Midbrain (tissue), 1 donor: Measurements from ENCODE around the gene OLFM4.
A peak's percentile ranks its signal among the peaks of the same experiment; 100 is the strongest.

Experiments
- DNase-seq: peaks from one replicate; lab custom pipeline; 2025; lab: John Stamatoyannopoulos, UW

Gene OLFM4

GRCh38 chr13:53014495-53015443, 13.8 kb upstream of the OLFM4 start:
- DNase-seq = no peak

DNA sequence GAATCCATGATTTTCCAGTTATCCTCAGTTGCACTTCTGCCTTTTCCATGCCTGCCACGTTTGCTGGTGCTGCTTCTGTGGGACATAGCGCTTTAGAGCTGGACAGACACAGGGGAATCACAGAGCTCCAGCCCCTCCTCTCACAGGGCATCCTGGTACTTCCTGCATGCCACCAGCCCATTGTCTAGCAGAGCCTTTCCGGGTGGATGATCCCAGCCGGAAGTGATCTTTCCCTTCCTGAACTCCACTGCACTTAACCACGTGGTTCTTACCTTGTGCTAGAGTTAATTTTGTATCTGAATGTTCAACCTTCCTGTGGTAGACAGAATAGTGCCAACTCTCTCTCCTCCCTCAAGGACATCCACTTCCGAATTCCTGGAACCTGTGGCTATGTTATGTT, 12.6 kb upstream of the OLFM4 start:
- no peak for DNase-seq

DNA sequence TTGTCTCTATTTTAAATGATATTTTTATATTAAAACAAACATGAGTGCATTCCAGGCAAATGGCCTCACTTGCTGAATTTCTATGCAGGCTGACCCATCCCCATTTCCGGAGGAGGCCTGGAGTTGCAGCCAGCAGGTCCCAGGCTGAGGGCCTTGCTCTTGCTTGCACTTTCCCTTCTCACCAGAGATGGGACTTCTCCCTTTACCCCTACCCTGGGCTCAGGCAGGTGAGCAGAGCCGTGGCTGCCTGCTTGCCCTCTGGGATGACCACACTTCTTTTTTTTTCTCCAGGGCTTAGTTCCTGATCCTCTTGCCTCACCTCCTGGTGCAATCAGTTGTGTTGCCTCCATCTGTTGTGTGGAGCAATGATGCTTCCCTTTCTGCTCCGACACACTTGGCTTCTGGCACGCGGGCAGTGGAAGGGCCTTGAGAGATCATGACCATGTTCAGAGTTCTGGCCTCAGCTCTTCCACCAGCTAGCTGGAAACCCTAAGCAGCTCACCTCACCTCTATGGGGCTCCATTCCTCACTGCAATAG, 11.1 kb upstream of the OLFM4 start:
- DNase-seq = no peak

DNA sequence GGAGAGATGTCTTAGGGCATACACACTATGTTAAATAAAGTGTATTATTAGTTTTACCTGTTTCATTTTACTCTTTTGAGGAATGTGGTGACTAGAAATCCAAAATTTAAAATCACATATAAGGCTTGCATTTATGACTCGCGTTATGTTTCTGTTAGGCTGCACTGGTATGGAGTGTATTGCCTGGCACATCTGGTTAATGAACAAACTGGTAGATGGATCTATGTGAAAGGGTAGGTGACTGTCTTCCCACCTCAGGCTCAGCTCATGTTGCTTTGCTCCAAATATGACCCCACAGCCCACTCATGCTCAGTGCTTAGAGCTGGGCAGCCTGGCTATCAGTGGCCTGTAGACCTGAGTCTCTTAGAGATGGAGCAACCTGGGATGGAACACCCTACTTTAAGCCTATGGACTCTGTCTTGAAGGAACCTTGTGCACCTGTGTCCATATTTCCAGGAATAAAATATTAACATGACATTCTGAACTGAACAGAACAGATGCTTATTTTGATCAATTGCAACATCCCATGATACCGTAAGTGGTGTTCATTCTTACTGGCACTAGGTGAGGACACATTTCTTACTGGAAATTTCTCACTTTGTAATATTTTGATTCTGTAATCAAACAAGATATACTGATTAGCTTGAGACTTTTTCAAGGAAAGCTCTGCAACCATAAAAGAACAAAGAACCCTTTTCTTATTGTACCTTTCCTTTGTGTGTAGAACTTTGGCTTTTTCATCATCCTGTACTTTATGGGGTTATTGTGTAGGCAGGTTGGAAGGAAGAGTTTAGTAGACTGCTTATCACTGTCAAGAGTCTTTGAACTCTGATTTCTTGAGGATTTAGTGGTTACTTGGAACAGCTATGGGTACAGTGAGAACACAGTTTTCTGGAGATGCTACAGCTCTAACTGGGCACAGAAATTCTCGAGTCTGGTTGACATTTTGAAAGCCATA, 9.6 kb upstream of the OLFM4 start:
- DNase-seq = no peak

DNA sequence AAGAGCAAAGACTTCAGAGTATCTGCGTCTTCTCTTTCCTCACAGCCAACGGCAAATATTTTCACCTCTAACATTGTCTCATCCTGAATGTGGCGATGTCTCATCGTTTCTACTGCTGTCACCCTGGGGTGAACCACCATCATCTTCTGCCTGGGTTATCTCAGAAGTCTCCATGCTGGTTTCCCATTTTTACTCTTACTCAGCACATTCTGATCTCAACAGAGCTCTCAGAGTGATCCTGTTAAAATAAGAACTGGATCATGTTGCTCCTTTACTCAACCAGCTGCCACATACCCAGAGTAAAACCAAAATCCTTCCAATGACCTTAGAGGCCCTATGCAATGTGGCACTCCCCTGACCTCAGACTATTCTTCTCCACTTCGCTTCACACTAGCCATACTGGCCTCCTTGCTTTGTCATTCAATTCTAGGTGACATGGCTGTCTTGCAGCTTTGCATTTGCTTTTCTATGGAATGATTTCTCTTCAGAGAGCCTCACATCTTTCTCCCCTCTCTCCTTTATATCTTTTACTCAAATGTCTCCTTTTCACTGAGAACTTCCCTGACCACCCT, 7.8 kb upstream of the OLFM4 start:
- no peak for DNase-seq

DNA sequence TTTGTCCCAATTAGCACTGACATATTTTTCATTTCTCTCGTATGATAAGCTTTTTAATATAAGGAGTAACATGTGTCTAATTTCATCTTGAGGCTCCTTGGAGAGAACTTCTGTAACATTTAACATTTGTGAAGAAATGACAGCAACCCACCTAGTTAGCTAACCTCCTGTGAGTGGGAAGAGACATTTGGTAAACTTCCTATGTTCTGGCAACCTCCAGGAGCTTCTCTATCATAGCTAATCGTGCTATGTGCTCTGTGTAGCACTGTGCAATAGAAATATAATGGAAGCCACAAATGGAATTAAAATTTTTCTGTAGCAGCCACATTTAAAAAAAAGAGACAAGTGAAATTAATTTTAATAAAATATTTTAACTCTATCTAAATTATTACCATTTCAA, 5.4 kb upstream of the OLFM4 start:
- no peak for DNase-seq

DNA sequence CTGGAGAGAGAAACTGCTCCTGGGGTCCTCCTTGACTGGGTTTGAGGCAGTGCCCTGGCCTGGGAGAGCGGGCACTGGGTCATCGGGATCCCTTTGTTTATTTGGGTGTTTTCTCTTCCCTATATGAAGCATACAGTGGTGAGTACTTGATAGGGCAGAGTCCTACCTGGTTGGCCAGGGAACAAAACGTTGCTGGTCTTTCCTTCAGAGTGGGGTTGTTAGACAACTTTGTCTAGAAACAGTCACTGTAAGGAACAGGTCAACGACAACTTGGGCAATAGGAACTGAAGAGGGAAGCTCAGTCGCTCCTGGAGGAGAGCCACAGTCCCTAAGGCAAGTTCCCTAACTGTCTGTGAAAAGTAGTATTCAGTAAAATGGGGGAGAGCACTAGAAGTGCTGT, 550 bp upstream of the OLFM4 start:
- DNase-seq = no peak

GRCh38 chr13:53032849-53033248, 4.2 kb downstream of the OLFM4 start:
- DNase-seq = no peak

GRCh38 chr13:53038993-53039392, 10.4 kb downstream of the OLFM4 start:
- DNase-seq = no peak

DNA sequence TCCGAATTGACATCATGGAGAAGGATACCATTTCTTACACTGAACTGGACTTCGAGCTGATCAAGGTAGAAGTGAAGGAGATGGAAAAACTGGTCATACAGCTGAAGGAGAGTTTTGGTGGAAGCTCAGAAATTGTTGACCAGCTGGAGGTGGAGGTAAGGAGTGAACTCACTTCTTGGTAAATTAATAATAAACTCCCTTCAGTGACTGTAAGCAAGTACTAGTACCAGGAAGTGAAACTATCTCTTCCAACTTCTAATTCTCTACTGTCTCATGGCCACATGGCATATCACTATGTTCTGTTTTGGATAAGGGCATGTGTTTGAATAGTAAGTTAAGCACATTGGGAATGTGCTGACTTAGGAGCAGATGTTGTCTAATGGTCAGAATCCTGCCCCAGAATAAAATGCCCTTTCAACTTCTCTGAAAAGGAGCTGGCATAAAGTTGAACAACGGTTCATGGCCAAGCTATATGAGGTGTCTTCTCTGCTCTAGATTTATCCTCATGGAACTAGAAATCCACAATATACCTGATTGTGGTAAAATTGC, 13.4 kb downstream of the OLFM4 start:
- no peak for DNase-seq

DNA sequence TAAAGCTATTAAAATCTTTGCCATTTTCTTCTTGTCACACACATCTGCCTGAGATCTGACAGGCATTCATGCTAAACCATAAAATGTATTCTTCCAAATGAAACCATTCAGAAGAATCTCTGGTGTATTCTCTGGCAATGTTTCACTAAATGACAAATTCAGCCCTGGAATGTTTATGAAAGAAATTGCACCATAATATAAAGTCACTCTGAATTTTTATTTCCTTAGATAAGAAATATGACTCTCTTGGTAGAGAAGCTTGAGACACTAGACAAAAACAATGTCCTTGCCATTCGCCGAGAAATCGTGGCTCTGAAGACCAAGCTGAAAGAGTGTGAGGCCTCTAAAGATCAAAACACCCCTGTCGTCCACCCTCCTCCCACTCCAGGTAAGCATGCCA, 14.3 kb downstream of the OLFM4 start:
- DNase-seq = no peak

- no peak for DNase-seq
These were observed 14.8 kb downstream of the OLFM4 start for GRCh38 chr13:53043398-53043797.

DNA sequence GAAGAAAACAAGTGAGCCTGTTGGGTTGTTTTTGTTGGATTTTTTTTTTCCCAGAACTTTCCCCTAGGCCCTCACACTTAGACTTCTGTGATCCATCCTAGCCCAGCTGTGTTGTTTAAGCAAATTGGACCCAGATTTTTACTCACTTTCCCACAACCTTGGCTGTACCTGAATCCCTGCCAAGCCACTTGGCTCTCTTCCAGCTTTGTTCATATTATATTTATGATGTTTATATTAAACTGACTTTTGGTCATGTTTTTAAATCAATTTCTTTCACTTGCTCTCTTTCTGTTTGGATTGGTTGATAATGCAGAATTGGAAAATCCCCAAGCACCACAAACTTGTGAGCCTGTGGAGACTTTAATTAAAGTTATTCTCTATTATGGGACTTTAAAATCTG, 16.6 kb downstream of the OLFM4 start:
- no peak for DNase-seq

DNA sequence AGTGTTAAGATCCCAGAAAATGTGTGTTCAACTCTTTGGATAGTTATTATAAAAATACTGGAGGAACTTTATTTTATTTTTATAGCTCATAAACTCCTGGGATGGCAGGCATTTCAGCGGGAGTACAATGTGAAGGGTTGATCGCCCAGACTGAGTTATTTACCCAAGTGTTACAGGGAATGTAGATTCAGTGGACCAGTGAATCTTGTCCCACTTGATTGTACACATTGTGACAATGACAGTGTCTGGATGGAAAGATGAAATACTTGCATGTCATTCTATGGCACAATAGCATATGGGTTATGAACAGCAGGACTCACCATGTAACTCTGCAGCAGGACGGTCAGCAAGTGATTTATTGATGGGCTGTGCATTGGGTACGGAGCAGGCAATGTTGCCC, 20.3 kb downstream of the OLFM4 start:
- DNase-seq = no peak

DNA sequence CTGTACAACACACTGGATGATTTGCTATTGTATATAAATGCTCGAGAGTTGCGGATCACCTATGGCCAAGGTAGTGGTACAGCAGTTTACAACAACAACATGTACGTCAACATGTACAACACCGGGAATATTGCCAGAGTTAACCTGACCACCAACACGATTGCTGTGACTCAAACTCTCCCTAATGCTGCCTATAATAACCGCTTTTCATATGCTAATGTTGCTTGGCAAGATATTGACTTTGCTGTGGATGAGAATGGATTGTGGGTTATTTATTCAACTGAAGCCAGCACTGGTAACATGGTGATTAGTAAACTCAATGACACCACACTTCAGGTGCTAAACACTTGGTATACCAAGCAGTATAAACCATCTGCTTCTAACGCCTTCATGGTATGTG, 21.5 kb downstream of the OLFM4 start:
- DNase-seq = no peak

- no peak for DNase-seq
These were observed 24.1 kb downstream of the OLFM4 start for GRCh38 chr13:53052675-53053074.

GRCh38 chr13:53054569-53054968, 26.0 kb downstream of the OLFM4 start:
- DNase-seq = no peak

GRCh38 chr13:53058065-53058679, 29.6 kb downstream of the OLFM4 start:
- DNase-seq = no peak

- peak; percentile 41 for DNase-seq
These were observed 32.4 kb downstream of the OLFM4 start for GRCh38 chr13:53060840-53061490.

GRCh38 chr13:53064731-53065130, 36.1 kb downstream of the OLFM4 start:
- DNase-seq = no peak

DNA sequence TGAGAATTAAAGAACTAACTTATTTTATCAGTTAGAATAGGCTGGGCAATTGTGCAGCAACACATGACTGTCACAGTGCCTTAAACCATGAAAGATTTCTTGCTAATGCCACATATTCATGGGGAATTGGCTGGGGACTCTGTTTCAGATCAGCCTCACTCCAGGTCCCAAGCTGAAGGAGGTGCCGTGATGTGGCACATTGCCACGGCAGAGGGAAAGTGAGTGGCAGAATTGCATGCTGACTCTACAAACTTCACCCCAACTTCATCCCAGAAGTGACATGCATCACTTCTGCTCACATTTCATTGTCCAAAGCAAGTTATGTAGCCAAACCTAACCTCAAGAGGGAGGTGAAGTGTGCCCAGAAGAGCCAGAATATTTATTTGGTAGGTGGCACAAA, 37.8 kb downstream of the OLFM4 start:
- DNase-seq = no peak
